Fibroblast of lung (primary cell): ENCODE results near the gene KIAA0232.

Experiments used
- EZH2 ChIP-seq: IDR thresholded peaks from 2 replicates; pipeline ENCODE4 v1.5.1; 2012; ENCODE audit warnings: low read length, control low read depth, mild to moderate bottlenecking; ENCODE audit errors: missing control alignments
- TF ChIP-seq, protein P1 (sequence below), 2 donors: IDR thresholded peaks in 1 of 2; conservative IDR thresholded peaks in 1 of 2; 1 replicate in 1 of 2; 2 replicates in 1 of 2; pipeline ENCODE4 v1.5.1; 2011 to 2012; ENCODE audit warnings: low read length in 2 of 2, control low read depth in 1 of 2, inconsistent platforms in 1 of 2, low read depth in 1 of 2, mild to moderate bottlenecking in 1 of 2

DNA sequence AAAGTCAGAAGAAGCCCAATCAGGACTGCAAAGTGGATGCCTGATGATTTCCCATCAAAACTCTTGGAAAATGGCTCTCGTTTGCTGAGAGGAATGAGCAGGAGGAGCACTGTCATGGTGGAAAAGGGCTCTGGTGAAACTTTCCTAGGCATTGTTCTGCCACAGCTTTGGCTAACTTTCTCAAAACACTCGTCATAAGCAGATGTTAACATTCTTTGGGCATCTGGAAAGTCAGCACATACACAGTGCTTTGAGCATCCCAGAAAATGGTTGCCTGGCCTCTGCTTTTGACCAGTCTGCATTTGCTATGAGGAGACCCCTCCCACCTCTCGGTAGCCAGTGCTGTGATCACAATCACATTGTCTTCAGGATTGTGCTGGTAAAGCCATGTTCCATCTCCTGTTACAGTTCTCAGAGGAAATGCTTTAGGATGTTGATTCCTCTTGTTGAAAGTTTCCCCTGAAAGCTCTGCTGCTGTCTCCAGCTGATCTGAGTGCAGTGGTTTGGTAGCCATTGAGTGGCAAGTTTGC, 101.9 kb downstream of the KIAA0232 start:
- TF ChIP-seq, protein P1, sequence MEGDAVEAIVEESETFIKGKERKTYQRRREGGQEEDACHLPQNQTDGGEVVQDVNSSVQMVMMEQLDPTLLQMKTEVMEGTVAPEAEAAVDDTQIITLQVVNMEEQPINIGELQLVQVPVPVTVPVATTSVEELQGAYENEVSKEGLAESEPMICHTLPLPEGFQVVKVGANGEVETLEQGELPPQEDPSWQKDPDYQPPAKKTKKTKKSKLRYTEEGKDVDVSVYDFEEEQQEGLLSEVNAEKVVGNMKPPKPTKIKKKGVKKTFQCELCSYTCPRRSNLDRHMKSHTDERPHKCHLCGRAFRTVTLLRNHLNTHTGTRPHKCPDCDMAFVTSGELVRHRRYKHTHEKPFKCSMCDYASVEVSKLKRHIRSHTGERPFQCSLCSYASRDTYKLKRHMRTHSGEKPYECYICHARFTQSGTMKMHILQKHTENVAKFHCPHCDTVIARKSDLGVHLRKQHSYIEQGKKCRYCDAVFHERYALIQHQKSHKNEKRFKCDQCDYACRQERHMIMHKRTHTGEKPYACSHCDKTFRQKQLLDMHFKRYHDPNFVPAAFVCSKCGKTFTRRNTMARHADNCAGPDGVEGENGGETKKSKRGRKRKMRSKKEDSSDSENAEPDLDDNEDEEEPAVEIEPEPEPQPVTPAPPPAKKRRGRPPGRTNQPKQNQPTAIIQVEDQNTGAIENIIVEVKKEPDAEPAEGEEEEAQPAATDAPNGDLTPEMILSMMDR (conservative IDR thresholded peaks at IDR 0.05 in 1 of 2, IDR thresholded peaks at IDR 0.05 in 1 of 2; ENCODE audit: low read depth in 1 of 2, low read length in 2 of 2) = no peak
- no peak for TF ChIP-seq EZH2
